ENCODE results near the gene MMAB.

GRCh38 chr12:109542876-109543275, 30.4 kb downstream of the MMAB start:
- TF ChIP-seq CTCF (IDR thresholded peaks at IDR 0.05 in 2 of 3, conservative IDR thresholded peaks at IDR 0.05 in 1 of 3; ENCODE audit: control insufficient read depth in 2 of 3, extremely low read depth in 1 of 3, insufficient read depth in 1 of 3, low read depth in 3 of 3, low read length in 3 of 3) (no peak), ATF2 (IDR thresholded peaks at IDR 0.05; ENCODE audit: low read length) (no peak), BRCA1 (IDR thresholded peaks at IDR 0.05; ENCODE audit: low read depth, low read length) (no peak), MYC (IDR thresholded peaks at IDR 0.05; ENCODE audit: insufficient read depth, insufficient read length, insufficient replicate concordance, low read length, severe bottlenecking) (no peak), RAD21 (IDR thresholded peaks at IDR 0.05; ENCODE audit: insufficient read depth, low read depth, low read length) (no peak), SKIL (IDR thresholded peaks at IDR 0.05; ENCODE audit: low read depth, poor library complexity, severe bottlenecking) (no peak), JUND (IDR thresholded peaks at IDR 0.05; ENCODE audit: low read depth, low read length) (no peak), NR2C1 (IDR thresholded peaks at IDR 0.05) (no peak), TCF12 (IDR thresholded peaks at IDR 0.05; ENCODE audit: low read depth, low read length) (no peak), POLR2A (IDR thresholded peaks at IDR 0.05; ENCODE audit: low read depth, low read length) (no peak), SP1 (IDR thresholded peaks at IDR 0.05; ENCODE audit: low read depth, low read length) (no peak), POLR2AphosphoS5 (IDR thresholded peaks at IDR 0.05; ENCODE audit: low read length) (no peak), RCOR1 (conservative IDR thresholded peaks at IDR 0.05; ENCODE audit: low read depth, low read length) (no peak)

All from GM12878 (cell line).